NB4 (cell line): ENCODE data around the gene KCNJ10.

Source experiments
- MYC ChIP-seq: IDR thresholded peaks from 2 replicates; pipeline ENCODE4 v1.6.1; 2011; ENCODE audit warnings: low read depth, low read length
- POLR2A ChIP-seq: IDR thresholded peaks from 2 replicates; pipeline ENCODE4 v1.6.1; 2011; ENCODE audit warnings: mild to moderate bottlenecking; ENCODE audit not compliant: insufficient read length; ENCODE audit errors: extremely low read depth
- TF ChIP-seq, protein P1 (sequence below): IDR thresholded peaks from one replicate; pipeline ENCODE4 v1.5.1; 2012; ENCODE audit warnings: low read depth, low read length

DNA sequence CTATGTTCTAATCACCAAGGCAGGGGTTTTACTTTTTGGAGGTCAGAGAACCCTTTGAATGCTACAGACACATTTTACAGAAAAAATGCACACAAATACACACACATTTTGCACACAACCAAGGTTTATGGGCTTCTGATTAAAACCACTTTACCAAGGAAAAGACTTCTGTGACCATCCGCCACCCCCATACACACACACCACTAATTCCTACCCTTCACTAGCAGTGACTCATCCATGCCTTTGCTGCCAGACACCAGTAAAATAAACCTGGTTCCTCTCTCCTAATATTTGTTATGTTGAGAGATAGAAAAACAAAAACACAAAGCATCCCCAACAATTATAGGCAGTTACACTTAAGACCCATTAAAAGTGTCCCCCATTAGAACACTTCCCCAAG, 51.1 kb downstream of the KCNJ10 start:
- TF ChIP-seq, protein P1, sequence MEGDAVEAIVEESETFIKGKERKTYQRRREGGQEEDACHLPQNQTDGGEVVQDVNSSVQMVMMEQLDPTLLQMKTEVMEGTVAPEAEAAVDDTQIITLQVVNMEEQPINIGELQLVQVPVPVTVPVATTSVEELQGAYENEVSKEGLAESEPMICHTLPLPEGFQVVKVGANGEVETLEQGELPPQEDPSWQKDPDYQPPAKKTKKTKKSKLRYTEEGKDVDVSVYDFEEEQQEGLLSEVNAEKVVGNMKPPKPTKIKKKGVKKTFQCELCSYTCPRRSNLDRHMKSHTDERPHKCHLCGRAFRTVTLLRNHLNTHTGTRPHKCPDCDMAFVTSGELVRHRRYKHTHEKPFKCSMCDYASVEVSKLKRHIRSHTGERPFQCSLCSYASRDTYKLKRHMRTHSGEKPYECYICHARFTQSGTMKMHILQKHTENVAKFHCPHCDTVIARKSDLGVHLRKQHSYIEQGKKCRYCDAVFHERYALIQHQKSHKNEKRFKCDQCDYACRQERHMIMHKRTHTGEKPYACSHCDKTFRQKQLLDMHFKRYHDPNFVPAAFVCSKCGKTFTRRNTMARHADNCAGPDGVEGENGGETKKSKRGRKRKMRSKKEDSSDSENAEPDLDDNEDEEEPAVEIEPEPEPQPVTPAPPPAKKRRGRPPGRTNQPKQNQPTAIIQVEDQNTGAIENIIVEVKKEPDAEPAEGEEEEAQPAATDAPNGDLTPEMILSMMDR: no peak
- no peak for TF ChIP-seq POLR2A
- no peak for TF ChIP-seq MYC
